Endothelial cell of umbilical vein (primary cell): ENCODE results near the gene PLXNA4. TPM values are rescaled to one million over a fixed set of nuclear protein-coding genes. Genes with fewer than 3 reads are reported as not detected.

Experiments used
- BruUV-seq: library from RNA; stranded (reverse); fragments of 400-500 nt; replicated peaks from 2 replicates; lab custom pipeline; 2021; lab: Mats Ljungman, UMichigan
- CTCF ChIA-PET: fragments of 300-600, 350-600 bp; sonication (Branson Sonifier 250); formaldehyde crosslinking; loops from one replicate; lab custom pipeline; 2021; ENCODE audit warnings: antibody characterized with exemption, inconsistent platforms; lab: Charles Lee
- POLR2A ChIA-PET: fragments of 300-600, 350-600 bp; sonication (Branson Sonifier 250); formaldehyde crosslinking; loops from one replicate; lab custom pipeline; 2021; ENCODE audit warnings: antibody characterized with exemption, inconsistent platforms; lab: Charles Lee
- DNase-seq: peaks from one replicate; pipeline ENCODE4 v3.0.0-alpha.2; 2011; ENCODE audit warnings: low read depth, low spot score
- FAIRE-seq: peaks from 2 replicates; lab custom pipeline; 2011; peaks lifted over from hg19 to GRCh38; lab: Jason Lieb, UNC
- H2AFZ ChIP-seq: 2 replicates; pipeline ENCODE4 v1.6.0; 2012; ENCODE audit warnings: low read depth, low read length, control low read depth, inconsistent platforms
- H3K27ac ChIP-seq: 2 replicates; pipeline ENCODE4 v1.5.1; 2011; ENCODE audit warnings: low read depth, mild to moderate bottlenecking, control low read depth, low read length, moderate library complexity; ENCODE audit not compliant: insufficient read depth
- H3K27me3 ChIP-seq, 2 experiments: 2 replicates each; pipeline versions ENCODE4 v1.6.0 to v1.6.1; 2011; ENCODE audit warnings: low read length in 2 of 2, mixed read lengths in 1 of 2; ENCODE audit not compliant: control insufficient read depth in 2 of 2, insufficient read depth in 2 of 2
- H3K36me3 ChIP-seq, 2 experiments: 2 replicates in 1 of 2; 3 replicates in 1 of 2; pipeline ENCODE4 v1.5.1; 2011; ENCODE audit warnings: low read length in 2 of 2, mild to moderate bottlenecking in 1 of 2, moderate library complexity in 1 of 2; ENCODE audit not compliant: control insufficient read depth in 2 of 2, insufficient read depth in 2 of 2; ENCODE audit errors: extremely low read depth in 1 of 2
- H3K4me1 ChIP-seq: 3 replicates; pipeline ENCODE4 v1.5.1; 2011; ENCODE audit warnings: mild to moderate bottlenecking, low read length; ENCODE audit not compliant: control insufficient read depth, insufficient read depth; ENCODE audit errors: extremely low read depth
- H3K4me2 ChIP-seq: 2 replicates; pipeline ENCODE4 v1.6.1; 2011; ENCODE audit warnings: low read length, control low read depth, mixed read lengths; ENCODE audit not compliant: insufficient read depth
- H3K4me3 ChIP-seq, 3 experiments: fragments of 200-600 bp in 1 of 3; sonication (generic), shearing (Covaris generic) in 1 of 3; replicated peaks in 1 of 3; 2 replicates each; pipeline ENCODE4 v1.5.1; 2011 to 2016; ENCODE audit warnings: control low read depth in 3 of 3, low read length in 3 of 3, mild to moderate bottlenecking in 2 of 3, inconsistent platforms in 1 of 3, low read depth in 1 of 3, moderate library complexity in 1 of 3; ENCODE audit not compliant: insufficient read depth in 1 of 3
- H3K79me2 ChIP-seq: 2 replicates; pipeline ENCODE4 v1.6.0; 2012; ENCODE audit warnings: low read length, inconsistent platforms; ENCODE audit not compliant: control insufficient read depth, insufficient read depth
- H3K9ac ChIP-seq: replicated peaks from 2 replicates; pipeline ENCODE3; 2011; ENCODE audit warnings: low read length, control low read depth; ENCODE audit not compliant: insufficient read depth; ENCODE audit errors: extremely low read depth
- H3K9me1 ChIP-seq: replicated peaks from 3 replicates; pipeline ENCODE4 v1.6.0; 2011; ENCODE audit warnings: mild to moderate bottlenecking, low read length; ENCODE audit not compliant: control insufficient read depth, insufficient read depth; ENCODE audit errors: extremely low read depth
- H3K9me3 ChIP-seq: replicated peaks from 2 replicates; pipeline ENCODE4 v1.5.1; 2012; ENCODE audit warnings: low read length, inconsistent platforms; ENCODE audit not compliant: control insufficient read depth, insufficient read depth
- H4K20me1 ChIP-seq: replicated peaks from 2 replicates; pipeline ENCODE3; 2011; ENCODE audit warnings: mild to moderate bottlenecking, low read length; ENCODE audit not compliant: control insufficient read depth, insufficient read depth; ENCODE audit errors: extremely low read depth
- EZH2 ChIP-seq: IDR thresholded peaks from 2 replicates; pipeline ENCODE4 v1.6.1; 2012; ENCODE audit warnings: borderline replicate concordance, low read depth, mild to moderate bottlenecking, moderate library complexity, low read length, inconsistent platforms; ENCODE audit not compliant: severe bottlenecking
- FOS ChIP-seq: IDR thresholded peaks from 2 replicates; pipeline ENCODE4 v1.6.1; 2011; ENCODE audit warnings: mild to moderate bottlenecking, low read length, moderate library complexity, borderline replicate concordance; ENCODE audit not compliant: insufficient read depth
- GATA2 ChIP-seq: IDR thresholded peaks from 2 replicates; pipeline ENCODE4 v1.7.0; 2011; ENCODE audit warnings: low read depth, mild to moderate bottlenecking, moderate library complexity, mixed read lengths, low read length; ENCODE audit not compliant: insufficient read length, insufficient read depth
- JUN ChIP-seq: IDR thresholded peaks from 2 replicates; pipeline ENCODE4 v1.6.1; 2011; ENCODE audit warnings: borderline replicate concordance, low read depth; ENCODE audit not compliant: insufficient read length, insufficient read depth
- MYC ChIP-seq: IDR thresholded peaks from one replicate; pipeline ENCODE4 v1.6.1; 2011; ENCODE audit warnings: mild to moderate bottlenecking, low read depth, low read length
- POLR2A ChIP-seq: IDR thresholded peaks from 2 replicates; pipeline ENCODE4 v1.6.1; 2012; ENCODE audit warnings: low read depth, mild to moderate bottlenecking, control low read depth, low read length
- POLR2AphosphoS5 ChIP-seq: IDR thresholded peaks from 2 replicates; pipeline ENCODE4 v1.6.1; 2012; ENCODE audit warnings: low read depth, mild to moderate bottlenecking, control low read depth, low read length, moderate library complexity; ENCODE audit not compliant: insufficient read depth
- dilution Hi-C: fragments of 300-500 bp; cut with MboI; formaldehyde crosslinking; loops from one replicate; pipeline ENCODE4 v1.15.0; 2019; ENCODE audit warnings: low sequenced_read_pairs; ENCODE audit not compliant: extremely low pct_ligation_motif_present
- intact Hi-C: fragments of 100-400 bp; cut with micrococcal nuclease; formaldehyde crosslinking; loops from one replicate; pipeline ENCODE4 v1.10.0; 2022
- polyA plus RNA-seq, 4 experiments: library from polyadenylated mRNA; depleted of rRNA in 3 of 4; stranded (reverse) in 3 of 4; unstranded in 1 of 4; fragments of >200 nt; gene quantifications; 2 replicates each; pipeline versions ENCODE4 v1.2.1 to v1.2.3, GENCODE V29; 2011 to 2012; ENCODE audit warnings: missing spikeins in 1 of 4
- total RNA-seq: library from RNA; stranded (reverse); gene quantifications from 2 replicates; pipeline ENCODE4 v1.2.3, GENCODE V29; 2021
- TF ChIP-seq, protein P1 (sequence below), 2 donors: IDR thresholded peaks; 1 replicate in 1 of 2; 2 replicates in 1 of 2; pipeline ENCODE4 v1.5.1; 2011; ENCODE audit warnings: low read length in 2 of 2, mild to moderate bottlenecking in 2 of 2, moderate library complexity in 2 of 2, control low read depth in 1 of 2, inconsistent platforms in 1 of 2, low read depth in 1 of 2; ENCODE audit not compliant: insufficient read depth in 1 of 2; ENCODE audit errors: extremely low read depth in 1 of 2
- TF ChIP-seq, protein P2 (sequence below): IDR thresholded peaks from 2 replicates; pipeline ENCODE4 v1.6.1; 2011; ENCODE audit not compliant: insufficient read depth, insufficient read length

The PLXNA4 gene
- total and polyA plus RNA-seq, 2 donors (not counting 3 experiments of a cell fraction or from before 2014, with no cell fraction given), result 12.1 to 20.4 TPM

DNA sequence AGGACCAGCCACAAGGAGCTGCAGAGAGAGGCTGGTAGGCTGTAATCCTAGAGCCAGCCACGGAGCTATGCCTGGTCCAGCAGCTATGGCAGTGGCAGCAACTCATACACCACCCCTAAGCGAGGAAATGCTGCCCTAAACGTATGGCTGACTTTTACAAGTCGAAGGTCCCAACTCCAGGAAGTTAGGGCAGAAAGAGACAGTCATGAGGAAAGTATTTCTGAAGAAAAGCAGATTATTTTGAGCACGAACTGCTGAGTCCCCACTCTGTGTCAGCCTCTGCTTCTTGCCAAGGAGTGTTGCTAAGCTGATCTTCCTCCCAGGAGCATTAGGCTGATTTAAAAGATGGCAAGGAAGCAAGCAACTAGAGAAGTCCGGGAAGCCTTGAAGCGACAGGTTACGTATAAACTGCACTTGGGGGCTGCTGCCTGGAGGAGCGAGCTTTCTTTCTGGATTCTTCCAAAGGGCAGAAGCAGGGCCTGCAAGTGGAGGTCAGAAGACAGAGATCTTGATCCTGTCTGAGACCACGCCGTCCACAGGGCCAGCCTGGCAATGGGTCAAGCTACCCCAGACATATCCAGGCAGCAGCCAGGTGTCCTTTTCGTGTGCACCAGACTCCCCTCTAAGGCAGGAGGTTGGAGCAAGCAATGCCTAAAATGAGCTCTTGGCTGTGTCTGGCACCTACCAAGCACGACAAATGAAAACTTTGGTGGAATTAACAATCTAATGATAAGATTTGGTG, 39.4 kb downstream of the PLXNA4 start:
- peak; percentile 24 for DNase-seq
- intact Hi-C loops, result no loop called here

More for the DNA sequence above, 39.4 kb downstream of the PLXNA4 start:
- H2AFZ ChIP-seq, result no peak overlapping the region
- H3K9ac ChIP-seq, result no peak overlapping the region
- no peaks in the 10 kb centered on the region for H3K79me2 ChIP-seq
- no peaks in the 10 kb centered on the region for H3K27me3 ChIP-seq
- no peak overlapping the region for H3K4me3 ChIP-seq
- no peak overlapping the region for H3K27ac ChIP-seq
- no TSS peak for BruUV-seq
- TF ChIP-seq, protein P1, sequence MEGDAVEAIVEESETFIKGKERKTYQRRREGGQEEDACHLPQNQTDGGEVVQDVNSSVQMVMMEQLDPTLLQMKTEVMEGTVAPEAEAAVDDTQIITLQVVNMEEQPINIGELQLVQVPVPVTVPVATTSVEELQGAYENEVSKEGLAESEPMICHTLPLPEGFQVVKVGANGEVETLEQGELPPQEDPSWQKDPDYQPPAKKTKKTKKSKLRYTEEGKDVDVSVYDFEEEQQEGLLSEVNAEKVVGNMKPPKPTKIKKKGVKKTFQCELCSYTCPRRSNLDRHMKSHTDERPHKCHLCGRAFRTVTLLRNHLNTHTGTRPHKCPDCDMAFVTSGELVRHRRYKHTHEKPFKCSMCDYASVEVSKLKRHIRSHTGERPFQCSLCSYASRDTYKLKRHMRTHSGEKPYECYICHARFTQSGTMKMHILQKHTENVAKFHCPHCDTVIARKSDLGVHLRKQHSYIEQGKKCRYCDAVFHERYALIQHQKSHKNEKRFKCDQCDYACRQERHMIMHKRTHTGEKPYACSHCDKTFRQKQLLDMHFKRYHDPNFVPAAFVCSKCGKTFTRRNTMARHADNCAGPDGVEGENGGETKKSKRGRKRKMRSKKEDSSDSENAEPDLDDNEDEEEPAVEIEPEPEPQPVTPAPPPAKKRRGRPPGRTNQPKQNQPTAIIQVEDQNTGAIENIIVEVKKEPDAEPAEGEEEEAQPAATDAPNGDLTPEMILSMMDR (IDR thresholded peaks at IDR 0.05; ENCODE audit: extremely low read depth in 1 of 2, insufficient read depth in 1 of 2, low read depth in 1 of 2, low read length in 2 of 2), result no peak
- TF ChIP-seq FOS (peak; percentile 81), GATA2 (peak; percentile 48), POLR2AphosphoS5 (no peak), JUN (no peak), POLR2A (no peak), EZH2 (no peak), MYC (no peak)
- TF ChIP-seq, protein P2, sequence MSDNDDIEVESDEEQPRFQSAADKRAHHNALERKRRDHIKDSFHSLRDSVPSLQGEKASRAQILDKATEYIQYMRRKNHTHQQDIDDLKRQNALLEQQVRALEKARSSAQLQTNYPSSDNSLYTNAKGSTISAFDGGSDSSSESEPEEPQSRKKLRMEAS, result no peak
- no peaks in the 10 kb centered on the region for H3K9me1 ChIP-seq
- no peaks in the 10 kb centered on the region for H4K20me1 ChIP-seq
- H3K36me3 ChIP-seq, result no peaks in the 10 kb centered on the region
- H3K4me2 ChIP-seq, result no peak overlapping the region
- dilution Hi-C loops, result no loop called here
- FAIRE-seq, result peak; percentile 69
- CTCF ChIA-PET, result interaction anchor here (1.0 to 2.4 kb wide), 3 partner anchors 27 to 218 kb away, joined by 3 to 12 read pairs (median 4); no protein-coding TSS in a partner anchor
- POLR2A ChIA-PET, result no interaction called here
- no peaks in the 10 kb centered on the region for H3K9me3 ChIP-seq
- H3K4me1 ChIP-seq, result peaks cover 11% of the 10 kb centered on the region
